GM12872 (cell line): ENCODE results near the gene RUNDC1.

Experiments used
- CTCF ChIP-seq: IDR thresholded peaks from 3 replicates; pipeline ENCODE4 v1.5.1; 2011; ENCODE audit warnings: low read depth, mild to moderate bottlenecking, low read length, moderate library complexity; ENCODE audit not compliant: insufficient read depth

Gene RUNDC1

GRCh38 chr17:43033948-43034881, 53.9 kb downstream of the RUNDC1 start:
- no peak for TF ChIP-seq CTCF

- no peak for TF ChIP-seq CTCF
Observed at GRCh38 chr17:43034894-43035293, 54.5 kb downstream of the RUNDC1 start.

GRCh38 chr17:43039646-43040045, 59.3 kb downstream of the RUNDC1 start:
- no peak for TF ChIP-seq CTCF

- TF ChIP-seq CTCF = no peak
Observed at GRCh38 chr17:43040655-43041054, 60.3 kb downstream of the RUNDC1 start.

GRCh38 chr17:43042025-43042628, 61.8 kb downstream of the RUNDC1 start:
- no peak for TF ChIP-seq CTCF
